GM10266 (cell line): ENCODE data around the gene PRKG1.

ENCODE experiments used
- DNase-seq: peaks from one replicate; pipeline ENCODE4 v3.0.0; 2012; ENCODE audit errors: extremely low spot score
- CTCF ChIP-seq: IDR thresholded peaks from 2 replicates; pipeline ENCODE4 v1.5.1; 2012; ENCODE audit warnings: mild to moderate bottlenecking, low read depth; ENCODE audit not compliant: control insufficient read depth, insufficient read depth; ENCODE audit errors: missing control alignments

PRKG1 gene

GRCh38 chr10:51585742-51586141 is 511.5 kb downstream of the PRKG1 start:
- DNase-seq, result no peak
- no peak for TF ChIP-seq CTCF

DNA sequence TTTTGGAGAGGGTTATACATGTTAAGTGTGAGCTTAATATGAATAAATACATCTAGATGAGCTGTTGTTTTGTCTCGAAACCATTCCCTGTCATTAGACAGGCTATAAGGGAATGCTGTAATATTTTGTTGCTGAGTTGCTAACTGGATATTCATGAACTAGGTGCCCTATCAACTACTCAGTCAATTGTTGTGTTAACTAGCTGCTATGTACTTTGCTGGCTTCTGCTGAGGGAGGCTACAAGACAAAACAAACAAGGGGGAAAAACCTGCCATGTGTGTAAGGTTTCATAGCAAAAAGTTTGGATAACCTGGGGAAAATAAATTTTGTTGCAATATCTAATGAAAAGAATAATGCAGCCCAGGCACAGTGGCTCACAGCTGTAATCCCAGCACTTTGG is 514.7 kb downstream of the PRKG1 start:
- DNase-seq, result no peak
- no peak for TF ChIP-seq CTCF

- no peak for TF ChIP-seq CTCF
- DNase-seq, result no peak
Observed at GRCh38 chr10:51590818-51591217, 516.5 kb downstream of the PRKG1 start.

- DNase-seq, result no peak
- no peak for TF ChIP-seq CTCF
Observed at GRCh38 chr10:51596695-51597094, 522.4 kb downstream of the PRKG1 start.

GRCh38 chr10:51599647-51600046 is 525.4 kb downstream of the PRKG1 start:
- no peak for TF ChIP-seq CTCF
- no peak for DNase-seq

GRCh38 chr10:51602326-51602725 is 528.0 kb downstream of the PRKG1 start:
- TF ChIP-seq CTCF, result no peak
- no peak for DNase-seq

- no peak for DNase-seq
- TF ChIP-seq CTCF, result no peak
Observed at GRCh38 chr10:51604579-51604978, 530.3 kb downstream of the PRKG1 start.
